ENCODE measurements around the gene ADAM10. TPM values are rescaled to one million over a fixed set of nuclear protein-coding genes. Genes with fewer than 3 reads are reported as not detected.

The ADAM10 gene
- total RNA-seq, 1 donor from 2014 or later, result 48.1 TPM

GRCh38 chr15:58593870-58594269 lies 155.6 kb downstream of the ADAM10 start:
- no peak for DNase-seq (ENCODE audit: extremely low spot score in 2 of 2)
- Histone ChIP-seq H3K9me3 (no peaks in the 10 kb centered on the region), H3K27ac (no peak overlapping the region), H3K4me3 (no peak overlapping the region), H3K27me3 (no peaks in the 10 kb centered on the region), H3K4me1 (no peaks in the 10 kb centered on the region), H3K36me3 (peaks cover 0 to 10% of the 10 kb centered on the region in 2 donors)
- intact Hi-C loops (cut with DNase I), result no loop called here
- TF ChIP-seq POLR2AphosphoS5 (IDR thresholded peaks at IDR 0.05; ENCODE audit: insufficient read depth in 1 of 2, low read depth in 1 of 2) (no peak), CTCF (IDR thresholded peaks at IDR 0.05) (no peak), POLR2A (IDR thresholded peaks at IDR 0.05) (no peak)

- no peak for TF ChIP-seq POLR2A (IDR thresholded peaks at IDR 0.05)
- TF ChIP-seq CTCF (IDR thresholded peaks at IDR 0.05), result no peak
- no peak for TF ChIP-seq POLR2AphosphoS5 (IDR thresholded peaks at IDR 0.05; ENCODE audit: insufficient read depth in 1 of 2, low read depth in 1 of 2)
- intact Hi-C loops (cut with DNase I), result no loop called here
- no peaks in the 10 kb centered on the region for H3K4me1 ChIP-seq
- no peaks in the 10 kb centered on the region for H3K36me3 ChIP-seq
- DNase-seq (ENCODE audit: extremely low spot score in 2 of 2), result no peak
- no peak overlapping the region for H3K4me3 ChIP-seq
- H3K27me3 ChIP-seq, result no peaks in the 10 kb centered on the region
- no peak overlapping the region for H3K27ac ChIP-seq
- no peaks in the 10 kb centered on the region for H3K9me3 ChIP-seq
Measured at GRCh38 chr15:58590926-58591325, 158.6 kb downstream of the ADAM10 start.

- Histone ChIP-seq H3K27ac (no peak overlapping the region), H3K4me1 (no peaks in the 10 kb centered on the region), H3K4me3 (no peak overlapping the region), H3K27me3 (no peaks in the 10 kb centered on the region), H3K36me3 (no peaks in the 10 kb centered on the region), H3K9me3 (no peaks in the 10 kb centered on the region)
- TF ChIP-seq POLR2A (IDR thresholded peaks at IDR 0.05), result no peak
- no peak for TF ChIP-seq POLR2AphosphoS5 (IDR thresholded peaks at IDR 0.05; ENCODE audit: insufficient read depth in 1 of 2, low read depth in 1 of 2)
- TF ChIP-seq CTCF (IDR thresholded peaks at IDR 0.05), result no peak
- intact Hi-C loops (cut with DNase I), result no loop called here
- no peak for DNase-seq (ENCODE audit: extremely low spot score in 2 of 2)
Measured at GRCh38 chr15:58590236-58590635, 159.3 kb downstream of the ADAM10 start.

GRCh38 chr15:58589047-58589446 lies 160.5 kb downstream of the ADAM10 start:
- Histone ChIP-seq H3K4me3 (no peak overlapping the region), H3K4me1 (no peaks in the 10 kb centered on the region), H3K36me3 (no peaks in the 10 kb centered on the region), H3K27me3 (no peaks in the 10 kb centered on the region), H3K9me3 (no peaks in the 10 kb centered on the region), H3K27ac (no peak overlapping the region)
- no peak for DNase-seq (ENCODE audit: extremely low spot score in 2 of 2)
- no peak for TF ChIP-seq POLR2A (IDR thresholded peaks at IDR 0.05)
- no peak for TF ChIP-seq POLR2AphosphoS5 (IDR thresholded peaks at IDR 0.05; ENCODE audit: insufficient read depth in 1 of 2, low read depth in 1 of 2)
- no peak for TF ChIP-seq CTCF (IDR thresholded peaks at IDR 0.05)
- intact Hi-C loops (cut with DNase I), result no loop called here

GRCh38 chr15:58588096-58588495 lies 161.4 kb downstream of the ADAM10 start:
- no peak for DNase-seq (ENCODE audit: extremely low spot score in 2 of 2)
- Histone ChIP-seq H3K36me3 (no peaks in the 10 kb centered on the region), H3K27me3 (no peaks in the 10 kb centered on the region), H3K27ac (no peak overlapping the region), H3K9me3 (no peaks in the 10 kb centered on the region), H3K4me3 (no peak overlapping the region), H3K4me1 (no peaks in the 10 kb centered on the region)
- intact Hi-C loops (cut with DNase I), result no loop called here
- TF ChIP-seq POLR2AphosphoS5 (IDR thresholded peaks at IDR 0.05; ENCODE audit: insufficient read depth in 1 of 2, low read depth in 1 of 2) (no peak), POLR2A (IDR thresholded peaks at IDR 0.05) (no peak), CTCF (IDR thresholded peaks at IDR 0.05) (no peak)
